ENCODE data around the gene MAP3K20. TPM values are rescaled to one million over a fixed set of nuclear protein-coding genes. Genes with fewer than 3 reads are reported as not detected.

The MAP3K20 gene
- total RNA-seq, 1 donor from 2014 or later: 33.7 TPM

DNA sequence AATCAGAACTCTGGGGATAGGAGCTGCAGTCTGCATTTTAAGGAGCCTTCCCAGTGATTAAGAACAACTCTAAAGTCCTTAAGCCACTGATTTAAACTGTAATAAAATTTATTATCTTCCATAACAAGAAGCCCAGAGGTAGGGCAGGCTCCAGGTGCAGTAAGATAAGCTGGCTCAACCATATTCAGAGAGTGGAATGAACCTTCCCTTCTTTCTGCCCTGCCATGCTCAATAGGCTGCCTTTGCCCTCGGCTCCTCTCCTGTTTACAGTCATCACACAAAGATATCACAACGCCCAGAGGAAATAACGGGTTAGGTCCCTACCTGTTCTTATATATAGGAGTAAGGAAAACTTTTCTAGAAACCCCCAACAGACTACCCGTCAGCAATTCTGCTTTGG lies 188.5 kb downstream of the MAP3K20 start:
- Mint-ChIP-seq H3K9me3 (no peaks in the 10 kb centered on the region), H3K4me3 (no peak overlapping the region), H3K36me3 (peaks cover 40% of the 10 kb centered on the region), H3K4me1 (peaks cover 7% of the 10 kb centered on the region), H3K27me3 (ENCODE audit: low read depth) (no peaks in the 10 kb centered on the region), H3K27ac (no peak overlapping the region)
- DNase-seq (ENCODE audit: low spot score in 2 of 2, unreplicated experiment in 2 of 2): no peak
- TF ChIP-seq, protein P1, sequence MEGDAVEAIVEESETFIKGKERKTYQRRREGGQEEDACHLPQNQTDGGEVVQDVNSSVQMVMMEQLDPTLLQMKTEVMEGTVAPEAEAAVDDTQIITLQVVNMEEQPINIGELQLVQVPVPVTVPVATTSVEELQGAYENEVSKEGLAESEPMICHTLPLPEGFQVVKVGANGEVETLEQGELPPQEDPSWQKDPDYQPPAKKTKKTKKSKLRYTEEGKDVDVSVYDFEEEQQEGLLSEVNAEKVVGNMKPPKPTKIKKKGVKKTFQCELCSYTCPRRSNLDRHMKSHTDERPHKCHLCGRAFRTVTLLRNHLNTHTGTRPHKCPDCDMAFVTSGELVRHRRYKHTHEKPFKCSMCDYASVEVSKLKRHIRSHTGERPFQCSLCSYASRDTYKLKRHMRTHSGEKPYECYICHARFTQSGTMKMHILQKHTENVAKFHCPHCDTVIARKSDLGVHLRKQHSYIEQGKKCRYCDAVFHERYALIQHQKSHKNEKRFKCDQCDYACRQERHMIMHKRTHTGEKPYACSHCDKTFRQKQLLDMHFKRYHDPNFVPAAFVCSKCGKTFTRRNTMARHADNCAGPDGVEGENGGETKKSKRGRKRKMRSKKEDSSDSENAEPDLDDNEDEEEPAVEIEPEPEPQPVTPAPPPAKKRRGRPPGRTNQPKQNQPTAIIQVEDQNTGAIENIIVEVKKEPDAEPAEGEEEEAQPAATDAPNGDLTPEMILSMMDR (IDR thresholded peaks at IDR 0.05; ENCODE audit: unreplicated experiment): no peak

DNA sequence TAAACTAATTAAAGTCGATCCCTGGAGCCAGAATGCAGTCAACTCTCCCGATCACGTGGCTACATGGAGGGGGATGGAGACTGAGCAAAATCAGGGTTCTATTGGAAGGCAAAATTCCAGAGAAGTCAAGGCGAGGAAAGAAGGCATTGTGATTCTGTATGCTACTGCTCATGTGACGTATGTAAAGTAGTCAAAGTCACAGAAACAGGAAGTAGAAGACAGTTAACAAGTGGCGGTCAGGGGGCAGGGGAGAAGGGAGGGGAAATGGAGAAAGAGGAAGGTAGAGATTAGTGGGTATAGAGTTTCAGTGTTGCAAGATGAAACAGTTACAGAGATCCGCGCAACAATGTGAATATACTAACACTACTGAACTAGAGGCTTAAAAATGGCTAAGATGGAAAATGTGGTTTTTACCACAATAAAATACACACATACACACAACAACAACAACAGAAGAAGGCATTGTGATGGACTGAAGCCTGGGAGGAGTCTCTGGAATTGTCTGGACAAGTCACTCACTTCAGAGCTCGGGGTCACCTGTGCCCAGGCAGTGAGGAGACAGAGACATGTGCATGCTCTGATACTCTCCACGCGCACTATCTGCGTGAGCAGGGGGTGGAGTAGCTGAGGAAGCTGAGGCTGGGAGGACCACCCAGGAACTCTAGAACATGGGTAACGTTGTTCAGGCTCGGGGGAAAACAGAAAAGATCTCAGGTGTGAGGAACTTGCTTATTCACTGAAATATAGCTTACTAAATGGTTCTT lies 189.1 kb downstream of the MAP3K20 start:
- Mint-ChIP-seq H3K27me3 (ENCODE audit: low read depth) (no peaks in the 10 kb centered on the region), H3K27ac (no peak overlapping the region), H3K9me3 (no peaks in the 10 kb centered on the region)

DNA sequence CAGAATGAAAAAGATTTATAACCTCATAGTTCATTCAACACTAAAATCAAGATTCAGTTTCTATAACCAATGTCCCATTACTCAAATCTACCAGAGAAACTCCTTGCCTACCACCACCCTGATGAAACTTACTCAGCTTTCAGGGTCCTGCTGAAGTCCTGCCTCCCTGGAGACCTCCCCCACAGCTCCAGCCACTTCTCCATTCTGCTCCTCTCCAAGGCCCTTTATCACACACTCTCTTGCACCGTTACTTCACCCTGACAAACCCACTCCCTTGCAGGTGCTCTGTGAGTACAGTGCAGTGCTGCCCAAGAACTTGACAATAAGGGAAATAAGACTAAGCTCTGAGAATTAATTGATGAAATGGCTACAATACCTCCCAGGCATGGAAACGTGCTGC lies 195.5 kb downstream of the MAP3K20 start:
- Mint-ChIP-seq H3K27ac (no peak overlapping the region), H3K36me3 (peaks cover 10% of the 10 kb centered on the region)
- DNase-seq (ENCODE audit: low spot score in 2 of 2, unreplicated experiment in 2 of 2): no peak

More for the DNA sequence above, 189.1 kb downstream of the MAP3K20 start:
- Mint-ChIP-seq H3K4me3 (peak overlapping the region; percentile 22), H3K4me1 (peaks cover 7% of the 10 kb centered on the region), H3K36me3 (peaks cover 34% of the 10 kb centered on the region)
- TF ChIP-seq, protein P1 (IDR thresholded peaks at IDR 0.05; ENCODE audit: unreplicated experiment): no peak
- no peak for DNase-seq (ENCODE audit: low spot score in 2 of 2, unreplicated experiment in 2 of 2)

DNA sequence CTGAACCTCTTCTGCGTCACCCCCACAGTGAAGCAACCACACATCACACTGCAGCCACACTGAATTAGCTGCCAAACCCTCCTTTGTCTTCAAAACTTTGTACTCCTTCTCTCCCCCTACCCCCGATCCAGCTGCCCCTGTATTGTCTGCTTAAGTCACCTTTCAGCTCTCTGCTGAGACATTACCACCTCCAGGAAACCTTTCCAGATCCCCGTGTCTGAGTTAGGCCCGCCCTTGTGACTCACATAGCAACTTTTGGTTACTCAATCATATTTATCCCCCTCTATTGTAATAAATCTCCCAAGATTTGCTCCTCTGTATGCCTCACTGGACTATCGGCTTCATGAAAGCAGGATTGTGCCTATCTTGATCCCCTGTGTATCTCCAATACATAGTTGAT lies 196.2 kb downstream of the MAP3K20 start:
- Mint-ChIP-seq H3K36me3 (peaks cover 5% of the 10 kb centered on the region), H3K27ac (no peak overlapping the region), H3K27me3 (ENCODE audit: low read depth) (no peaks in the 10 kb centered on the region)

More for the DNA sequence above, 195.5 kb downstream of the MAP3K20 start:
- H3K4me3 Mint-ChIP-seq: no peak overlapping the region
- H3K27me3 Mint-ChIP-seq (ENCODE audit: low read depth): no peaks in the 10 kb centered on the region
- TF ChIP-seq, protein P1 (IDR thresholded peaks at IDR 0.05; ENCODE audit: unreplicated experiment): no peak
- peaks cover 8% of the 10 kb centered on the region for H3K9me3 Mint-ChIP-seq
- no peaks in the 10 kb centered on the region for H3K4me1 Mint-ChIP-seq

DNA sequence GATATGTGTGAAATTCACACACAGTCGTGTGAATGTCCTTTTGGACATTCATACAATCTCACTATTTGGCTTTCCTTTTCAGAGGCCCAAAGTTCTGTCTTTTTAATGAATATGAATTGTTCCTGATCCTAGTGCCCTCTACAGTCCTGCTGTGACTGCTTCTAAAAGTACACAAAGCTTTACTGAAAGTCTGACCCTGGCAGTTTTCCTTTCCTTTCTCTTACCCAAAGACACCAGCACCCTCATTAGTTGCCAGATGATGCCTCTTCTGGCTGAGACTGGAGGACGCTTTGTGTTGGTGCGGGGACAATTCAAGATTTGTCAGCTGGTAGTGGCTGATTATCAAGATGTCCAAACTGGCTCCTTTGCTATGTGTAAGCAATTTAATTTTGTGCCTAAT lies 197.2 kb downstream of the MAP3K20 start:
- no peak overlapping the region for H3K27ac Mint-ChIP-seq
- H3K4me3 Mint-ChIP-seq: no peak overlapping the region
- H3K9me3 Mint-ChIP-seq: peaks cover 8% of the 10 kb centered on the region
- no peak for DNase-seq (ENCODE audit: low spot score in 2 of 2, unreplicated experiment in 2 of 2)
- H3K36me3 Mint-ChIP-seq: no peaks in the 10 kb centered on the region
- no peaks in the 10 kb centered on the region for H3K4me1 Mint-ChIP-seq
- TF ChIP-seq, protein P1 (IDR thresholded peaks at IDR 0.05; ENCODE audit: unreplicated experiment): no peak
- no peaks in the 10 kb centered on the region for H3K27me3 Mint-ChIP-seq (ENCODE audit: low read depth)

More for the DNA sequence above, 196.2 kb downstream of the MAP3K20 start:
- DNase-seq (ENCODE audit: low spot score in 2 of 2, unreplicated experiment in 2 of 2): no peak
- TF ChIP-seq, protein P1 (IDR thresholded peaks at IDR 0.05; ENCODE audit: unreplicated experiment): no peak
- H3K4me1 Mint-ChIP-seq: no peaks in the 10 kb centered on the region
- no peak overlapping the region for H3K4me3 Mint-ChIP-seq
- peaks cover 8% of the 10 kb centered on the region for H3K9me3 Mint-ChIP-seq

Measured in mesothelial cell of epicardium (in vitro differentiated cells).